ENCODE results near the gene CLOCK.

The CLOCK gene

DNA sequence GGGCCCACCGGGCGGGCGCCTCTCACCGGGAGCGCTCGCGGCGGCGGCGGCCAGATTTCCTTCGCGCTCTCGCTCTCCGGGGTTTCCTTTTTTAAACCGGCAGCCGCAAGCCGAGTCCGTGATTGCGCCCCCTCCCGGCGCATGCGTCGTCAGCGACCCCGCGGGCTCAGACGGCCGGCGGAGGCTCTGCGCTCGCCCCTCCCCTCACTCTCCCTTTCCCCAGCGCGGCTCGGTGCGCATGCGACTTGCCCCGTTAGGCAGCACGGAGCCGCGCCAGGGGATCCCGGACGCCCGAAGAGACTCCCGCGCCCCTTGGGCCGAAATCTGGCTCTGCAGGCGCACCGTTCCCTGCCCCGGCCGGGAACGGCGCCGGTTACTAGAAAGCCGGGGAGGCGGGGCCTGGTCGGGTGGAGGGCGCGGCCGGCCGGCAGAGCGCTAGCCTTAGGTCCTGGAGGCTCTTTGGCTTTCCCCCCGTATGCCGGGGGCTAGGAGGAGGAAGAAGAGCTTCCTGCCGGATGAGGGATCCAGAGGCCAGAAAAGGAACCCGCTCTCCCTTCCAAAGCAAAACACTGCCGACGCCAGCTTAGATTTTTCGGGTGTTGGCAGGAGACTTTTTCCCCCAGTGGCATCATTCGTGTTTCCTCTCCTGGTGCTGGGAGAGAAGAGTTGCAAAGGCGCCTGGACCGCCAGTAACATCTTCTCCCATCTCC, at the start of gene CLOCK (continued):
- TF ChIP-seq, protein P1, sequence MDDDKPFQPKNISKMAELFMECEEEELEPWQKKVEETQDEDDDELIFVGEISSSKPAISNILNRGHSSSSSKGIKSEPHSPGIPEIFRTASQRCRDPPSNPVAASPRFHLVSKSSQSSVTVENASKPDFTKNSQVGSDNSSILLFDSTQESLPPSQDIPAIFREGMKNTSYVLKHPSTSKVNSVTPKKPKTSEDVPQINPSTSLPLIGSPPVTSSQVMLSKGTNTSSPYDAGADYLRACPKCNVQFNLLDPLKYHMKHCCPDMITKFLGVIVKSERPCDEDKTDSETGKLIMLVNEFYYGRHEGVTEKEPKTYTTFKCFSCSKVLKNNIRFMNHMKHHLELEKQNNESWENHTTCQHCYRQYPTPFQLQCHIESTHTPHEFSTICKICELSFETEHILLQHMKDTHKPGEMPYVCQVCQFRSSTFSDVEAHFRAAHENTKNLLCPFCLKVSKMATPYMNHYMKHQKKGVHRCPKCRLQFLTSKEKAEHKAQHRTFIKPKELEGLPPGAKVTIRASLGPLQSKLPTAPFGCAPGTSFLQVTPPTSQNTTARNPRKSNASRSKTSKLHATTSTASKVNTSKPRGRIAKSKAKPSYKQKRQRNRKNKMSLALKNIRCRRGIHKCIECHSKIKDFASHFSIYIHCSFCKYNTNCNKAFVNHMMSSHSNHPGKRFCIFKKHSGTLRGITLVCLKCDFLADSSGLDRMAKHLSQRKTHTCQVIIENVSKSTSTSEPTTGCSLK (tag by site-specific recombination; IDR thresholded peaks at IDR 0.05), result no peak
- TF ChIP-seq ZNF24 (tag by site-specific recombination; IDR thresholded peaks at IDR 0.05) (no peak), ZBTB8A (tag by site-specific recombination; IDR thresholded peaks at IDR 0.05) (peak; percentile 93), ZNF473 (tag by site-specific recombination; IDR thresholded peaks at IDR 0.05) (no peak), REPIN1 (tag by site-specific recombination; IDR thresholded peaks at IDR 0.05; ENCODE audit: low read depth) (no peak), ZNF777 (tag by site-specific recombination; IDR thresholded peaks at IDR 0.05; ENCODE audit: borderline replicate concordance) (no peak), ZNF610 (tag by site-specific recombination; IDR thresholded peaks at IDR 0.05; ENCODE audit: borderline replicate concordance) (no peak), ZXDB (tag by site-specific recombination; IDR thresholded peaks at IDR 0.05) (peak; percentile 89), ZNF626 (tag by site-specific recombination; IDR thresholded peaks at IDR 0.05) (no peak), ZNF843 (tag by site-specific recombination; IDR thresholded peaks at IDR 0.05) (no peak), KLF10 (tag by site-specific recombination; IDR thresholded peaks at IDR 0.05) (no peak), ZNF555 (tag by site-specific recombination; conservative IDR thresholded peaks at IDR 0.05) (no peak), SALL2 (tag by site-specific recombination; IDR thresholded peaks at IDR 0.05; ENCODE audit: borderline replicate concordance) (no peak), ZNF791 (tag by site-specific recombination; IDR thresholded peaks at IDR 0.05) (no peak)

DNA sequence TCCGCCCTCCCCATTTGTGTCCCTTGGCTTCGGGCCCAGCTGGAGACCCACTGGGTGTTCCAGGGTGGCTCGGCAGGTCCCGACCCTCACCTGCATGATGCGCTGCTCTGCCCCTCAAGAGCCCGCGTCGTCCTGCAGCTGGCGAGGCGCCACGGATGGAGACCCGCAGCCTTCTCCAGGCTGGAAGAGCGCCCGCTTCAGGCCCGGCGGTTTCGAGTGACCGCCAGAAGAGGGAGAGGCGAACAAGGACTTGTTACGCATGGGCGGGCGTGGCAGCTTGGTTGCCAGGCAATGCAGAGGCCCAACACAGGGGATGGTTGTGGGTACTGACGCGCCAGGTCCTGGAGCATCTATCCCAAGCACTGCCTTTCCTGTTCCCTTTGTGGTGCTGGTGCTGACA, 45.3 kb upstream of the CLOCK start, which contains the start of gene PDCL2:
TSS of gene PDCL2 (minus strand) at position 232 of the 400 bp plus-strand sequence. CDS start at position 96, 136 bp downstream.
- H3K9me3 ChIP-seq (ENCODE audit: control insufficient read depth, insufficient read depth, low read depth, low read length), result no peaks in the 10 kb centered on the region
- ChIA-PET CTCF (no interaction called here), POLR2A (no interaction called here)
- H3K4me3 ChIP-seq (ENCODE audit: low read depth, low read length), result no peak within 1 kb of the TSS
- H3K36me3 ChIP-seq (ENCODE audit: control insufficient read depth in 2 of 2, insufficient read depth in 1 of 2, low read length in 2 of 2), result no peaks in the 10 kb centered on the region
- H3K27ac ChIP-seq (ENCODE audit: extremely low read depth, low read depth, low read length), result no peak within 1 kb of the TSS
- TF ChIP-seq, protein P2, sequence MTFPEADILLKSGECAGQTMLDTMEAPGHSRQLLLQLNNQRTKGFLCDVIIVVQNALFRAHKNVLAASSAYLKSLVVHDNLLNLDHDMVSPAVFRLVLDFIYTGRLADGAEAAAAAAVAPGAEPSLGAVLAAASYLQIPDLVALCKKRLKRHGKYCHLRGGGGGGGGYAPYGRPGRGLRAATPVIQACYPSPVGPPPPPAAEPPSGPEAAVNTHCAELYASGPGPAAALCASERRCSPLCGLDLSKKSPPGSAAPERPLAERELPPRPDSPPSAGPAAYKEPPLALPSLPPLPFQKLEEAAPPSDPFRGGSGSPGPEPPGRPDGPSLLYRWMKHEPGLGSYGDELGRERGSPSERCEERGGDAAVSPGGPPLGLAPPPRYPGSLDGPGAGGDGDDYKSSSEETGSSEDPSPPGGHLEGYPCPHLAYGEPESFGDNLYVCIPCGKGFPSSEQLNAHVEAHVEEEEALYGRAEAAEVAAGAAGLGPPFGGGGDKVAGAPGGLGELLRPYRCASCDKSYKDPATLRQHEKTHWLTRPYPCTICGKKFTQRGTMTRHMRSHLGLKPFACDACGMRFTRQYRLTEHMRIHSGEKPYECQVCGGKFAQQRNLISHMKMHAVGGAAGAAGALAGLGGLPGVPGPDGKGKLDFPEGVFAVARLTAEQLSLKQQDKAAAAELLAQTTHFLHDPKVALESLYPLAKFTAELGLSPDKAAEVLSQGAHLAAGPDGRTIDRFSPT (tag by site-specific recombination; IDR thresholded peaks at IDR 0.05), result no peak
- TF ChIP-seq ZNF184 (tag by site-specific recombination; IDR thresholded peaks at IDR 0.05) (no peak), ZNF792 (tag by site-specific recombination; IDR thresholded peaks at IDR 0.05) (no peak), ZXDB (tag by site-specific recombination; IDR thresholded peaks at IDR 0.05) (no peak), ZNF571 (tag by site-specific recombination; IDR thresholded peaks at IDR 0.05) (no peak), IKZF3 (tag by site-specific recombination; IDR thresholded peaks at IDR 0.05) (no peak)
- TF ChIP-seq, protein P3, sequence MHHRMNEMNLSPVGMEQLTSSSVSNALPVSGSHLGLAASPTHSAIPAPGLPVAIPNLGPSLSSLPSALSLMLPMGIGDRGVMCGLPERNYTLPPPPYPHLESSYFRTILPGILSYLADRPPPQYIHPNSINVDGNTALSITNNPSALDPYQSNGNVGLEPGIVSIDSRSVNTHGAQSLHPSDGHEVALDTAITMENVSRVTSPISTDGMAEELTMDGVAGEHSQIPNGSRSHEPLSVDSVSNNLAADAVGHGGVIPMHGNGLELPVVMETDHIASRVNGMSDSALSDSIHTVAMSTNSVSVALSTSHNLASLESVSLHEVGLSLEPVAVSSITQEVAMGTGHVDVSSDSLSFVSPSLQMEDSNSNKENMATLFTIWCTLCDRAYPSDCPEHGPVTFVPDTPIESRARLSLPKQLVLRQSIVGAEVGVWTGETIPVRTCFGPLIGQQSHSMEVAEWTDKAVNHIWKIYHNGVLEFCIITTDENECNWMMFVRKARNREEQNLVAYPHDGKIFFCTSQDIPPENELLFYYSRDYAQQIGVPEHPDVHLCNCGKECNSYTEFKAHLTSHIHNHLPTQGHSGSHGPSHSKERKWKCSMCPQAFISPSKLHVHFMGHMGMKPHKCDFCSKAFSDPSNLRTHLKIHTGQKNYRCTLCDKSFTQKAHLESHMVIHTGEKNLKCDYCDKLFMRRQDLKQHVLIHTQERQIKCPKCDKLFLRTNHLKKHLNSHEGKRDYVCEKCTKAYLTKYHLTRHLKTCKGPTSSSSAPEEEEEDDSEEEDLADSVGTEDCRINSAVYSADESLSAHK (tag by site-specific recombination; IDR thresholded peaks at IDR 0.05), result peak; percentile 53; the same call in 1 of the 2 replicates
- TF ChIP-seq, protein P4, sequence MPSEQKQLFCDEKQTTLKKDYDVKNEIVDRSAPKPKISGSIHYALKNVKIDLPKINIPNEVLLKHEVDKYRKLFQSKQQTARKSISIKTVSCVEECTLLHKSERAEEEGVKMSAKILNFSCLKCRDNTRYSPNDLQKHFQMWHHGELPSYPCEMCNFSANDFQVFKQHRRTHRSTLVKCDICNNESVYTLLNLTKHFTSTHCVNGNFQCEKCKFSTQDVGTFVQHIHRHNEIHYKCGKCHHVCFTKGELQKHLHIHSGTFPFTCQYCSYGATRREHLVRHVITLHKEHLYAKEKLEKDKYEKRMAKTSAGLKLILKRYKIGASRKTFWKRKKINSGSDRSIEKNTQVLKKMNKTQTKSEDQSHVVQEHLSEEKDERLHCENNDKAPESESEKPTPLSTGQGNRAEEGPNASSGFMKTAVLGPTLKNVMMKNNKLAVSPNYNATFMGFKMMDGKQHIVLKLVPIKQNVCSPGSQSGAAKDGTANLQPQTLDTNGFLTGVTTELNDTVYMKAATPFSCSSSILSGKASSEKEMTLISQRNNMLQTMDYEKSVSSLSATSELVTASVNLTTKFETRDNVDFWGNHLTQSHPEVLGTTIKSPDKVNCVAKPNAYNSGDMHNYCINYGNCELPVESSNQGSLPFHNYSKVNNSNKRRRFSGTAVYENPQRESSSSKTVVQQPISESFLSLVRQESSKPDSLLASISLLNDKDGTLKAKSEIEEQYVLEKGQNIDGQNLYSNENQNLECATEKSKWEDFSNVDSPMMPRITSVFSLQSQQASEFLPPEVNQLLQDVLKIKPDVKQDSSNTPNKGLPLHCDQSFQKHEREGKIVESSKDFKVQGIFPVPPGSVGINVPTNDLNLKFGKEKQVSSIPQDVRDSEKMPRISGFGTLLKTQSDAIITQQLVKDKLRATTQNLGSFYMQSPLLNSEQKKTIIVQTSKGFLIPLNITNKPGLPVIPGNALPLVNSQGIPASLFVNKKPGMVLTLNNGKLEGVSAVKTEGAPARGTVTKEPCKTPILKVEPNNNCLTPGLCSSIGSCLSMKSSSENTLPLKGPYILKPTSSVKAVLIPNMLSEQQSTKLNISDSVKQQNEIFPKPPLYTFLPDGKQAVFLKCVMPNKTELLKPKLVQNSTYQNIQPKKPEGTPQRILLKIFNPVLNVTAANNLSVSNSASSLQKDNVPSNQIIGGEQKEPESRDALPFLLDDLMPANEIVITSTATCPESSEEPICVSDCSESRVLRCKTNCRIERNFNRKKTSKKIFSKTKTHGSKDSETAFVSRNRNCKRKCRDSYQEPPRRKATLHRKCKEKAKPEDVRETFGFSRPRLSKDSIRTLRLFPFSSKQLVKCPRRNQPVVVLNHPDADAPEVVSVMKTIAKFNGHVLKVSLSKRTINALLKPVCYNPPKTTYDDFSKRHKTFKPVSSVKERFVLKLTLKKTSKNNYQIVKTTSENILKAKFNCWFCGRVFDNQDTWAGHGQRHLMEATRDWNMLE (tag by site-specific recombination; conservative IDR thresholded peaks at IDR 0.05; ENCODE audit: low read depth), result no peak
- H3K4me1 ChIP-seq (ENCODE audit: control insufficient read depth, insufficient read depth, low read length), result no peaks in the 10 kb centered on the region

Data from HEK293 (cell line).